H1 (cell line): ENCODE results near the gene RXRA. TPM values are rescaled to one million over a fixed set of nuclear protein-coding genes. Genes with fewer than 3 reads are reported as not detected.

ENCODE experiments used
- CHD2 ChIP-seq: IDR thresholded peaks from 2 replicates; pipeline ENCODE4 v1.6.1; 2012; ENCODE audit warnings: low read length, improper control_type of control experiment
- JUND ChIP-seq: IDR thresholded peaks from 2 replicates; pipeline ENCODE4 v1.6.1; 2011; ENCODE audit warnings: mild to moderate bottlenecking, improper control_type of control experiment, low read length
- MAFK ChIP-seq: IDR thresholded peaks from 2 replicates; pipeline ENCODE4 v1.6.1; 2012; ENCODE audit warnings: low read depth, mild to moderate bottlenecking, improper control_type of control experiment, low read length
- SAP30 ChIP-seq: fragments of 300-600 bp; sonication (generic); IDR thresholded peaks from 2 replicates; pipeline ENCODE4 v1.7.1; 2012; ENCODE audit warnings: low read length, moderate library complexity, mild to moderate bottlenecking, inconsistent platforms; ENCODE audit not compliant: insufficient read depth, insufficient replicate concordance
- TAF7 ChIP-seq: optimal IDR thresholded peaks from 2 replicates; pipeline ENCODE3; 2011; ENCODE audit warnings: low read depth, mild to moderate bottlenecking, inconsistent platforms, low read length, moderate library complexity, borderline replicate concordance
- YY1 ChIP-seq: IDR thresholded peaks from 2 replicates; pipeline ENCODE4 v1.6.1; 2011; ENCODE audit warnings: low read depth, mild to moderate bottlenecking, low read length
- polyA plus RNA-seq, 7 experiments: library from polyadenylated mRNA; depleted of rRNA in 3 of 7; stranded (reverse) in 5 of 7; unstranded in 2 of 7; fragments of >200 nt in 5 of 7; fragments of 200-250 nt in 2 of 7; gene quantifications; 1 replicate in 5 of 7; 2 replicates in 1 of 7; 4 replicates in 1 of 7; pipeline versions ENCODE4 v1.2.1 to v1.2.3, GENCODE V29; 2011 to 2013; ENCODE audit warnings: missing spikeins in 2 of 7, mixed read lengths in 2 of 7
- total RNA-seq: library from RNA; stranded (reverse); fragmentation: NEBNext Ultra II Directional; extraction: Animal tissue kit (Norgen Biotek cat#: 25700); gene quantifications from 2 replicates; pipeline ENCODE4 v1.2.1, GENCODE V29; 2021
- TF ChIP-seq, protein P1 (sequence below): fragments of 300-600 bp; sonication (generic); IDR thresholded peaks from 2 replicates; pipeline ENCODE4 v1.7.1; 2012; ENCODE audit warnings: low read length, moderate library complexity, mild to moderate bottlenecking, inconsistent platforms; ENCODE audit not compliant: insufficient replicate concordance
- TF ChIP-seq, protein P2 (sequence below): IDR thresholded peaks from 2 replicates; pipeline ENCODE4 v1.6.1; 2012; ENCODE audit warnings: inconsistent platforms

The RXRA gene
- total and polyA plus RNA-seq, 2 of the 8 experiments (the other 6 are each of a cell fraction or from before 2014, with no cell fraction given), result 9.8 to 29.4 TPM

- TF ChIP-seq, protein P1, sequence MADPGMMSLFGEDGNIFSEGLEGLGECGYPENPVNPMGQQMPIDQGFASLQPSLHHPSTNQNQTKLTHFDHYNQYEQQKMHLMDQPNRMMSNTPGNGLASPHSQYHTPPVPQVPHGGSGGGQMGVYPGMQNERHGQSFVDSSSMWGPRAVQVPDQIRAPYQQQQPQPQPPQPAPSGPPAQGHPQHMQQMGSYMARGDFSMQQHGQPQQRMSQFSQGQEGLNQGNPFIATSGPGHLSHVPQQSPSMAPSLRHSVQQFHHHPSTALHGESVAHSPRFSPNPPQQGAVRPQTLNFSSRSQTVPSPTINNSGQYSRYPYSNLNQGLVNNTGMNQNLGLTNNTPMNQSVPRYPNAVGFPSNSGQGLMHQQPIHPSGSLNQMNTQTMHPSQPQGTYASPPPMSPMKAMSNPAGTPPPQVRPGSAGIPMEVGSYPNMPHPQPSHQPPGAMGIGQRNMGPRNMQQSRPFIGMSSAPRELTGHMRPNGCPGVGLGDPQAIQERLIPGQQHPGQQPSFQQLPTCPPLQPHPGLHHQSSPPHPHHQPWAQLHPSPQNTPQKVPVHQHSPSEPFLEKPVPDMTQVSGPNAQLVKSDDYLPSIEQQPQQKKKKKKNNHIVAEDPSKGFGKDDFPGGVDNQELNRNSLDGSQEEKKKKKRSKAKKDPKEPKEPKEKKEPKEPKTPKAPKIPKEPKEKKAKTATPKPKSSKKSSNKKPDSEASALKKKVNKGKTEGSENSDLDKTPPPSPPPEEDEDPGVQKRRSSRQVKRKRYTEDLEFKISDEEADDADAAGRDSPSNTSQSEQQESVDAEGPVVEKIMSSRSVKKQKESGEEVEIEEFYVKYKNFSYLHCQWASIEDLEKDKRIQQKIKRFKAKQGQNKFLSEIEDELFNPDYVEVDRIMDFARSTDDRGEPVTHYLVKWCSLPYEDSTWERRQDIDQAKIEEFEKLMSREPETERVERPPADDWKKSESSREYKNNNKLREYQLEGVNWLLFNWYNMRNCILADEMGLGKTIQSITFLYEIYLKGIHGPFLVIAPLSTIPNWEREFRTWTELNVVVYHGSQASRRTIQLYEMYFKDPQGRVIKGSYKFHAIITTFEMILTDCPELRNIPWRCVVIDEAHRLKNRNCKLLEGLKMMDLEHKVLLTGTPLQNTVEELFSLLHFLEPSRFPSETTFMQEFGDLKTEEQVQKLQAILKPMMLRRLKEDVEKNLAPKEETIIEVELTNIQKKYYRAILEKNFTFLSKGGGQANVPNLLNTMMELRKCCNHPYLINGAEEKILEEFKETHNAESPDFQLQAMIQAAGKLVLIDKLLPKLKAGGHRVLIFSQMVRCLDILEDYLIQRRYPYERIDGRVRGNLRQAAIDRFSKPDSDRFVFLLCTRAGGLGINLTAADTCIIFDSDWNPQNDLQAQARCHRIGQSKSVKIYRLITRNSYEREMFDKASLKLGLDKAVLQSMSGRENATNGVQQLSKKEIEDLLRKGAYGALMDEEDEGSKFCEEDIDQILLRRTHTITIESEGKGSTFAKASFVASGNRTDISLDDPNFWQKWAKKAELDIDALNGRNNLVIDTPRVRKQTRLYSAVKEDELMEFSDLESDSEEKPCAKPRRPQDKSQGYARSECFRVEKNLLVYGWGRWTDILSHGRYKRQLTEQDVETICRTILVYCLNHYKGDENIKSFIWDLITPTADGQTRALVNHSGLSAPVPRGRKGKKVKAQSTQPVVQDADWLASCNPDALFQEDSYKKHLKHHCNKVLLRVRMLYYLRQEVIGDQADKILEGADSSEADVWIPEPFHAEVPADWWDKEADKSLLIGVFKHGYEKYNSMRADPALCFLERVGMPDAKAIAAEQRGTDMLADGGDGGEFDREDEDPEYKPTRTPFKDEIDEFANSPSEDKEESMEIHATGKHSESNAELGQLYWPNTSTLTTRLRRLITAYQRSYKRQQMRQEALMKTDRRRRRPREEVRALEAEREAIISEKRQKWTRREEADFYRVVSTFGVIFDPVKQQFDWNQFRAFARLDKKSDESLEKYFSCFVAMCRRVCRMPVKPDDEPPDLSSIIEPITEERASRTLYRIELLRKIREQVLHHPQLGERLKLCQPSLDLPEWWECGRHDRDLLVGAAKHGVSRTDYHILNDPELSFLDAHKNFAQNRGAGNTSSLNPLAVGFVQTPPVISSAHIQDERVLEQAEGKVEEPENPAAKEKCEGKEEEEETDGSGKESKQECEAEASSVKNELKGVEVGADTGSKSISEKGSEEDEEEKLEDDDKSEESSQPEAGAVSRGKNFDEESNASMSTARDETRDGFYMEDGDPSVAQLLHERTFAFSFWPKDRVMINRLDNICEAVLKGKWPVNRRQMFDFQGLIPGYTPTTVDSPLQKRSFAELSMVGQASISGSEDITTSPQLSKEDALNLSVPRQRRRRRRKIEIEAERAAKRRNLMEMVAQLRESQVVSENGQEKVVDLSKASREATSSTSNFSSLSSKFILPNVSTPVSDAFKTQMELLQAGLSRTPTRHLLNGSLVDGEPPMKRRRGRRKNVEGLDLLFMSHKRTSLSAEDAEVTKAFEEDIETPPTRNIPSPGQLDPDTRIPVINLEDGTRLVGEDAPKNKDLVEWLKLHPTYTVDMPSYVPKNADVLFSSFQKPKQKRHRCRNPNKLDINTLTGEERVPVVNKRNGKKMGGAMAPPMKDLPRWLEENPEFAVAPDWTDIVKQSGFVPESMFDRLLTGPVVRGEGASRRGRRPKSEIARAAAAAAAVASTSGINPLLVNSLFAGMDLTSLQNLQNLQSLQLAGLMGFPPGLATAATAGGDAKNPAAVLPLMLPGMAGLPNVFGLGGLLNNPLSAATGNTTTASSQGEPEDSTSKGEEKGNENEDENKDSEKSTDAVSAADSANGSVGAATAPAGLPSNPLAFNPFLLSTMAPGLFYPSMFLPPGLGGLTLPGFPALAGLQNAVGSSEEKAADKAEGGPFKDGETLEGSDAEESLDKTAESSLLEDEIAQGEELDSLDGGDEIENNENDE, result no peak
- no peak for TF ChIP-seq CHD2
- TF ChIP-seq YY1, result no peak
- TF ChIP-seq, protein P2, sequence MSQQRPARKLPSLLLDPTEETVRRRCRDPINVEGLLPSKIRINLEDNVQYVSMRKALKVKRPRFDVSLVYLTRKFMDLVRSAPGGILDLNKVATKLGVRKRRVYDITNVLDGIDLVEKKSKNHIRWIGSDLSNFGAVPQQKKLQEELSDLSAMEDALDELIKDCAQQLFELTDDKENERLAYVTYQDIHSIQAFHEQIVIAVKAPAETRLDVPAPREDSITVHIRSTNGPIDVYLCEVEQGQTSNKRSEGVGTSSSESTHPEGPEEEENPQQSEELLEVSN, result no peak
- TF ChIP-seq MAFK, result no peak
- TF ChIP-seq TAF7, result no peak
- TF ChIP-seq SAP30, result no peak
- no peak for TF ChIP-seq JUND
These were observed 69.5 kb downstream of the RXRA start (continued) for GRCh38 chr9:134395737-134396257.
